HepG2 (cell line): ENCODE measurements around the gene SYNJ2. TPM values are rescaled to one million over a fixed set of nuclear protein-coding genes. Genes with fewer than 3 reads are reported as not detected.

Experiments
- FOXC1 ChIP-seq: sonication (generic); formaldehyde crosslinking; IDR thresholded peaks from 2 replicates; pipeline ENCODE4 v1.8.0; 2022; ENCODE audit warnings: mild to moderate bottlenecking, missing genetic modification reagents, borderline replicate concordance
- IRF1 ChIP-seq: sonication (generic); formaldehyde crosslinking; IDR thresholded peaks from 2 replicates; pipeline ENCODE4 v1.4.0; 2020; ENCODE audit warnings: low read depth, mild to moderate bottlenecking, missing genetic modification reagents
- JUNB ChIP-seq: sonication (generic); formaldehyde crosslinking; IDR thresholded peaks from 2 replicates; pipeline ENCODE4 v1.8.0; 2022; ENCODE audit warnings: missing genetic modification reagents, mild to moderate bottlenecking, borderline replicate concordance
- KAT7 ChIP-seq: IDR thresholded peaks from 2 replicates; pipeline ENCODE4 v1.6.1; 2018; ENCODE audit warnings: borderline replicate concordance, missing compliant biosample characterization
- KAT8 ChIP-seq: IDR thresholded peaks from 2 replicates; pipeline ENCODE4 v1.6.1; 2016; ENCODE audit warnings: missing genetic modification reagents, missing compliant biosample characterization
- KLF6 ChIP-seq: IDR thresholded peaks from 2 replicates; pipeline ENCODE4 v1.8.0; 2016; ENCODE audit warnings: missing biosample characterization, missing genetic modification reagents
- MBNL3 ChIP-seq: fragments of 250-450 bp; sonication (Bioruptor Pico); conservative IDR thresholded peaks from 2 replicates; pipeline ENCODE4 v1.8.0; 2022; ENCODE audit warnings: mild to moderate bottlenecking, inconsistent platforms
- MYC ChIP-seq: sonication (generic); formaldehyde crosslinking; IDR thresholded peaks from 2 replicates; pipeline ENCODE4 v1.9.0; 2021; ENCODE audit warnings: missing genetic modification reagents, borderline replicate concordance
- NFYB ChIP-seq: sonication (generic); formaldehyde crosslinking; IDR thresholded peaks from 2 replicates; pipeline ENCODE4 v1.4.0; 2020; ENCODE audit warnings: missing genetic modification reagents
- PCBP2 ChIP-seq: fragments of 200-400 bp; formaldehyde crosslinking; optimal IDR thresholded peaks from 2 replicates; pipeline ENCODE3; 2018; ENCODE audit warnings: low read length, low read depth; ENCODE audit not compliant: poor library complexity, severe bottlenecking
- SALL2 ChIP-seq: sonication (generic); formaldehyde crosslinking; IDR thresholded peaks from 2 replicates; pipeline ENCODE4 v1.8.1; 2023; ENCODE audit warnings: mild to moderate bottlenecking, missing genetic modification reagents, inconsistent platforms
- TSC22D2 ChIP-seq: sonication (generic); formaldehyde crosslinking; IDR thresholded peaks from 2 replicates; pipeline ENCODE4 v1.5.1; 2020; ENCODE audit warnings: missing genetic modification reagents, mild to moderate bottlenecking, borderline replicate concordance
- YEATS4 ChIP-seq: sonication (generic); formaldehyde crosslinking; IDR thresholded peaks from 2 replicates; pipeline ENCODE4 v1.4.0; 2020; ENCODE audit warnings: missing genetic modification reagents, borderline replicate concordance
- ZNF264 ChIP-seq: sonication (generic); formaldehyde crosslinking; IDR thresholded peaks from 2 replicates; pipeline ENCODE4 v1.4.0; 2020; ENCODE audit warnings: missing genetic modification reagents
- ZNF274 ChIP-seq: sonication (generic); formaldehyde crosslinking; IDR thresholded peaks from 2 replicates; pipeline ENCODE4 v1.5.1; 2020; ENCODE audit warnings: mild to moderate bottlenecking, missing genetic modification reagents
- ZNF354B ChIP-seq: sonication (generic); formaldehyde crosslinking; IDR thresholded peaks from 2 replicates; pipeline ENCODE4 v1.8.0; 2022; ENCODE audit warnings: mild to moderate bottlenecking, missing genetic modification reagents
- ZNF792 ChIP-seq: IDR thresholded peaks from 2 replicates; pipeline ENCODE4 v1.6.1; 2016
- polyA plus RNA-seq, 8 experiments: library from polyadenylated mRNA; depleted of rRNA in 3 of 8; stranded (reverse) in 7 of 8; unstranded in 1 of 8; fragments of >200 nt; fragmentation: Illumina TruSeq in 4 of 8; extraction: Trizol in 4 of 8; gene quantifications; 2 replicates each; pipeline versions ENCODE4 v1.2.1 to v1.2.3, GENCODE V29; 2011 to 2016; ENCODE audit warnings: low read depth in 4 of 8, missing spikeins in 1 of 8, mixed read lengths in 1 of 8; ENCODE audit not compliant: insufficient read depth in 1 of 8
- total RNA-seq, 5 experiments: library from RNA; depleted of rRNA; stranded (reverse); fragments of >200 nt; fragmentation: Illumina TruSeq; extraction: Trizol; gene quantifications; 2 replicates each; pipeline ENCODE4 v1.2.3, GENCODE V29; 2016; ENCODE audit warnings: low read depth in 1 of 5
- TF ChIP-seq, protein P1 (sequence below): IDR thresholded peaks from 2 replicates; pipeline ENCODE4 v1.6.1; 2016; ENCODE audit warnings: missing compliant biosample characterization, missing genetic modification reagents, borderline replicate concordance
- TF ChIP-seq, protein P2 (sequence below), 2 experiments: sonication (generic) in 1 of 2; formaldehyde crosslinking in 1 of 2; IDR thresholded peaks; 2 replicates each; pipeline versions ENCODE4 v1.6.1 to v1.9.0; 2014 to 2022; ENCODE audit warnings: antibody characterized with exemption in 1 of 2, borderline replicate concordance in 1 of 2, inconsistent platforms in 1 of 2, low read depth in 1 of 2, missing genetic modification reagents in 1 of 2
- TF ChIP-seq, protein P3 (sequence below): sonication (generic); formaldehyde crosslinking; conservative IDR thresholded peaks from 2 replicates; pipeline ENCODE4 v1.8.0; 2022; ENCODE audit warnings: missing genetic modification reagents

SYNJ2 gene
- total and polyA plus RNA-seq, 2 of the 13 experiments (the other 11 are each of a cell fraction or from before 2014, with no cell fraction given) = 39.1 to 57.6 TPM

DNA sequence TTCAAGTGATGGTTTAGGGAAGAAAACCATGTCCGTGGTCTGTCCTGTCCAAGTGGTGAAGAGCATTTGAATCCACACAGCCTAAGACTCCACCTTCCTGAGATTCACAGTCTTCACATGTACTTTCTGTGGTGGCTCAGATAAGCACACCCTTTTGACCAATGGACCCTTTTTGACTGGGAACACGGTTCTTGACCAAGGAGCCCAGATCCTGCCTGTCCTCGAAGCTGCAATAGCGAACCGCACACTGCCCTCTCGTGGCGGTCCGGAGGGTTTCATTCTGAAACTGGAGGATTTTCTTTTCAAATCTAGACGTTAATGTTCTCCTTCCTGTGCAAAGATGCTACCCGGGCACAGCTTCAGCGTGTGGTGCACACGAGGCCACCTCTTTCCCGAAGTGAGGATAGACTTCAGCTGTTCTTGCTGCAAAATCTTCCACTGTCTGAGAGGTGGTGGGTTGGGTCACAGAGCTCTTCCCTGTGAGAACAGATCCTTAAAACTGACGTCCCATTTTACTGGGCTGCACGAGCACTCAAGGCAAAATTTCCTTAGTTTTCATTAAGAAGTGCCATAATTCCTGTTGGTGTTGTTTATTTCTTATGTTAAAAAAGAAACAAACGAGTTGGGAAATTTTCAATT lies 90.5 kb downstream of the SYNJ2 start (continued):
- TF ChIP-seq, protein P1, sequence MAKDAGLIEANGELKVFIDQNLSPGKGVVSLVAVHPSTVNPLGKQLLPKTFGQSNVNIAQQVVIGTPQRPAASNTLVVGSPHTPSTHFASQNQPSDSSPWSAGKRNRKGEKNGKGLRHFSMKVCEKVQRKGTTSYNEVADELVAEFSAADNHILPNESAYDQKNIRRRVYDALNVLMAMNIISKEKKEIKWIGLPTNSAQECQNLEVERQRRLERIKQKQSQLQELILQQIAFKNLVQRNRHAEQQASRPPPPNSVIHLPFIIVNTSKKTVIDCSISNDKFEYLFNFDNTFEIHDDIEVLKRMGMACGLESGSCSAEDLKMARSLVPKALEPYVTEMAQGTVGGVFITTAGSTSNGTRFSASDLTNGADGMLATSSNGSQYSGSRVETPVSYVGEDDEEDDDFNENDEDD (CRISPR knock-in tag) = no peak; the same call in 1 of the 2 replicates
- TF ChIP-seq ZNF274 (CRISPR knock-in tag) (no peak), MBNL3 (no peak), PCBP2 (no peak), NFYB (CRISPR knock-in tag) (no peak), KAT7 (CRISPR knock-in tag) (no peak), JUNB (CRISPR knock-in tag) (no peak), YEATS4 (CRISPR knock-in tag) (0 out of 2 replicates have a peak, but pooled peaks have one; percentile 16), SALL2 (no peak), TSC22D2 (CRISPR knock-in tag) (no peak), MYC (CRISPR knock-in tag) (peak; percentile 31; the same call in 1 of the 2 replicates), ZNF792 (CRISPR knock-in tag) (no peak), KLF6 (CRISPR knock-in tag) (no peak), FOXC1 (CRISPR knock-in tag) (0 out of 2 replicates have a peak, but pooled peaks have one; percentile 82), KAT8 (0 out of 2 replicates have a peak, but pooled peaks have one; percentile 44), ZNF264 (CRISPR knock-in tag) (no peak; the same call in 1 of the 2 replicates), IRF1 (CRISPR knock-in tag) (no peak), ZNF354B (CRISPR knock-in tag) (no peak; the same call in 1 of the 2 replicates)
- TF ChIP-seq, protein P2, sequence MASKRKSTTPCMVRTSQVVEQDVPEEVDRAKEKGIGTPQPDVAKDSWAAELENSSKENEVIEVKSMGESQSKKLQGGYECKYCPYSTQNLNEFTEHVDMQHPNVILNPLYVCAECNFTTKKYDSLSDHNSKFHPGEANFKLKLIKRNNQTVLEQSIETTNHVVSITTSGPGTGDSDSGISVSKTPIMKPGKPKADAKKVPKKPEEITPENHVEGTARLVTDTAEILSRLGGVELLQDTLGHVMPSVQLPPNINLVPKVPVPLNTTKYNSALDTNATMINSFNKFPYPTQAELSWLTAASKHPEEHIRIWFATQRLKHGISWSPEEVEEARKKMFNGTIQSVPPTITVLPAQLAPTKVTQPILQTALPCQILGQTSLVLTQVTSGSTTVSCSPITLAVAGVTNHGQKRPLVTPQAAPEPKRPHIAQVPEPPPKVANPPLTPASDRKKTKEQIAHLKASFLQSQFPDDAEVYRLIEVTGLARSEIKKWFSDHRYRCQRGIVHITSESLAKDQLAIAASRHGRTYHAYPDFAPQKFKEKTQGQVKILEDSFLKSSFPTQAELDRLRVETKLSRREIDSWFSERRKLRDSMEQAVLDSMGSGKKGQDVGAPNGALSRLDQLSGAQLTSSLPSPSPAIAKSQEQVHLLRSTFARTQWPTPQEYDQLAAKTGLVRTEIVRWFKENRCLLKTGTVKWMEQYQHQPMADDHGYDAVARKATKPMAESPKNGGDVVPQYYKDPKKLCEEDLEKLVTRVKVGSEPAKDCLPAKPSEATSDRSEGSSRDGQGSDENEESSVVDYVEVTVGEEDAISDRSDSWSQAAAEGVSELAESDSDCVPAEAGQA (IDR thresholded peaks at IDR 0.05; ENCODE audit: low read depth) = no peak
- TF ChIP-seq, protein P2 (CRISPR knock-in tag; IDR thresholded peaks at IDR 0.05; ENCODE audit: borderline replicate concordance) = no peak
- TF ChIP-seq, protein P3, sequence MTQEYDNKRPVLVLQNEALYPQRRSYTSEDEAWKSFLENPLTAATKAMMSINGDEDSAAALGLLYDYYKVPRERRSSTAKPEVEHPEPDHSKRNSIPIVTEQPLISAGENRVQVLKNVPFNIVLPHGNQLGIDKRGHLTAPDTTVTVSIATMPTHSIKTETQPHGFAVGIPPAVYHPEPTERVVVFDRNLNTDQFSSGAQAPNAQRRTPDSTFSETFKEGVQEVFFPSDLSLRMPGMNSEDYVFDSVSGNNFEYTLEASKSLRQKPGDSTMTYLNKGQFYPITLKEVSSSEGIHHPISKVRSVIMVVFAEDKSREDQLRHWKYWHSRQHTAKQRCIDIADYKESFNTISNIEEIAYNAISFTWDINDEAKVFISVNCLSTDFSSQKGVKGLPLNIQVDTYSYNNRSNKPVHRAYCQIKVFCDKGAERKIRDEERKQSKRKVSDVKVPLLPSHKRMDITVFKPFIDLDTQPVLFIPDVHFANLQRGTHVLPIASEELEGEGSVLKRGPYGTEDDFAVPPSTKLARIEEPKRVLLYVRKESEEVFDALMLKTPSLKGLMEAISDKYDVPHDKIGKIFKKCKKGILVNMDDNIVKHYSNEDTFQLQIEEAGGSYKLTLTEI (CRISPR knock-in tag) = no peak
